Activated T-helper 17 cell treated with anti-CD3 and anti-CD28 coated beads, Interleukin-2, amount 50 U/mL, for 72 hours (primary cell): ENCODE data around the gene AEN. TPM values are rescaled to one million over a fixed set of nuclear protein-coding genes. Genes with fewer than 3 reads are reported as not detected.

ENCODE experiments used
- ATAC-seq: fragments of 150-1000 bp; cut with Tn5 transposase; replicated peaks from 2 replicates; pipeline ENCODE4 v1.10.0; 2021; ENCODE audit warnings: mild to moderate bottlenecking, moderate library complexity
- H3K27ac Mint-ChIP-seq: one replicate; pipeline ENCODE4 v1.8.0; 2022; ENCODE audit warnings: mixed read lengths
- H3K27me3 Mint-ChIP-seq: one replicate; pipeline ENCODE4 v1.8.0; 2022; ENCODE audit warnings: mixed read lengths
- H3K36me3 Mint-ChIP-seq: one replicate; pipeline ENCODE4 v1.8.0; 2022; ENCODE audit warnings: low read depth, mild to moderate bottlenecking, mixed read lengths
- H3K4me1 Mint-ChIP-seq: one replicate; pipeline ENCODE4 v1.8.0; 2022; ENCODE audit warnings: mixed read lengths
- H3K4me3 Mint-ChIP-seq: one replicate; pipeline ENCODE4 v1.8.0; 2022; ENCODE audit warnings: mild to moderate bottlenecking, mixed read lengths
- H3K9me3 Mint-ChIP-seq: one replicate; pipeline ENCODE4 v1.8.0; 2022; ENCODE audit warnings: mixed read lengths
- total RNA-seq, 2 donors: library from RNA; stranded (reverse); gene quantifications; one replicate each; pipeline ENCODE4 v1.2.3, GENCODE V29; 2022

The AEN gene
- total RNA-seq, 2 donors from 2014 or later = 43.6 to 53.8 TPM

- peak; percentile 13 for ATAC-seq
- H3K4me3 Mint-ChIP-seq = no peak overlapping the region
- peaks cover 15% of the 10 kb centered on the region for H3K36me3 Mint-ChIP-seq
- no peak overlapping the region for H3K27ac Mint-ChIP-seq
- H3K9me3 Mint-ChIP-seq = no peaks in the 10 kb centered on the region
- H3K27me3 Mint-ChIP-seq = no peaks in the 10 kb centered on the region
- H3K4me1 Mint-ChIP-seq = peaks cover 13% of the 10 kb centered on the region
These were observed 35.7 kb downstream of the AEN start for GRCh38 chr15:88656760-88657221.

- H3K27ac Mint-ChIP-seq = no peak overlapping the region
These were observed 36.4 kb downstream of the AEN start for GRCh38 chr15:88657326-88658069.

GRCh38 chr15:88658070-88658965, 37.2 kb downstream of the AEN start:
- H3K4me1 Mint-ChIP-seq = peaks cover 6% of the 10 kb centered on the region
- no peak overlapping the region for H3K27ac Mint-ChIP-seq
- H3K27me3 Mint-ChIP-seq = no peaks in the 10 kb centered on the region
- ATAC-seq = no peak
- no peak overlapping the region for H3K4me3 Mint-ChIP-seq
- H3K9me3 Mint-ChIP-seq = no peaks in the 10 kb centered on the region
- peaks cover 9% of the 10 kb centered on the region for H3K36me3 Mint-ChIP-seq

More at GRCh38 chr15:88657326-88658069, 36.4 kb downstream of the AEN start:
- no peak overlapping the region for H3K4me3 Mint-ChIP-seq
- ATAC-seq = peak; percentile 29
- no peaks in the 10 kb centered on the region for H3K27me3 Mint-ChIP-seq
- H3K9me3 Mint-ChIP-seq = no peaks in the 10 kb centered on the region
- H3K36me3 Mint-ChIP-seq = peaks cover 14% of the 10 kb centered on the region
- peaks cover 13% of the 10 kb centered on the region for H3K4me1 Mint-ChIP-seq

GRCh38 chr15:88658972-88659931, 38.1 kb downstream of the AEN start:
- peaks cover 9% of the 10 kb centered on the region for H3K36me3 Mint-ChIP-seq
- ATAC-seq = peak; percentile 67
- no peaks in the 10 kb centered on the region for H3K9me3 Mint-ChIP-seq
- H3K27ac Mint-ChIP-seq = peak overlapping the region; percentile 8
- no peaks in the 10 kb centered on the region for H3K27me3 Mint-ChIP-seq
- H3K4me3 Mint-ChIP-seq = no peak overlapping the region
- peaks cover 8% of the 10 kb centered on the region for H3K4me1 Mint-ChIP-seq

GRCh38 chr15:88661041-88661700, 40.0 kb downstream of the AEN start:
- no peak overlapping the region for H3K4me3 Mint-ChIP-seq
- no peaks in the 10 kb centered on the region for H3K9me3 Mint-ChIP-seq
- no peaks in the 10 kb centered on the region for H3K27me3 Mint-ChIP-seq
- no peak overlapping the region for H3K27ac Mint-ChIP-seq
- H3K4me1 Mint-ChIP-seq = peaks cover 7% of the 10 kb centered on the region
- H3K36me3 Mint-ChIP-seq = no peaks in the 10 kb centered on the region
- ATAC-seq = no peak

- Mint-ChIP-seq H3K4me1 (peaks cover 7% of the 10 kb centered on the region), H3K36me3 (no peaks in the 10 kb centered on the region), H3K4me3 (no peak overlapping the region), H3K27ac (no peak overlapping the region), H3K9me3 (no peaks in the 10 kb centered on the region), H3K27me3 (no peaks in the 10 kb centered on the region)
- no peak for ATAC-seq
These were observed 40.8 kb downstream of the AEN start for GRCh38 chr15:88661761-88662556.

GRCh38 chr15:88663141-88663621, 42.0 kb downstream of the AEN start:
- Mint-ChIP-seq H3K4me3 (no peak overlapping the region), H3K9me3 (no peaks in the 10 kb centered on the region), H3K27ac (no peak overlapping the region), H3K36me3 (no peaks in the 10 kb centered on the region), H3K4me1 (peaks cover 7% of the 10 kb centered on the region), H3K27me3 (no peaks in the 10 kb centered on the region)
- ATAC-seq = no peak

GRCh38 chr15:88664151-88664778, 43.1 kb downstream of the AEN start:
- Mint-ChIP-seq H3K4me3 (no peak overlapping the region), H3K36me3 (no peaks in the 10 kb centered on the region), H3K9me3 (no peaks in the 10 kb centered on the region), H3K4me1 (peaks cover 7% of the 10 kb centered on the region), H3K27ac (peak overlapping the region; percentile 64), H3K27me3 (peaks cover 7% of the 10 kb centered on the region)
- ATAC-seq = peak; percentile 80

- Mint-ChIP-seq H3K27ac (no peak overlapping the region), H3K36me3 (no peaks in the 10 kb centered on the region), H3K9me3 (no peaks in the 10 kb centered on the region), H3K4me1 (no peaks in the 10 kb centered on the region), H3K27me3 (peaks cover 21% of the 10 kb centered on the region), H3K4me3 (no peak overlapping the region)
- no peak for ATAC-seq
These were observed 53.5 kb downstream of the AEN start for GRCh38 chr15:88674661-88675060.

- H3K4me1 Mint-ChIP-seq = no peaks in the 10 kb centered on the region
- no peak overlapping the region for H3K4me3 Mint-ChIP-seq
- no peaks in the 10 kb centered on the region for H3K36me3 Mint-ChIP-seq
- H3K9me3 Mint-ChIP-seq = no peaks in the 10 kb centered on the region
- ATAC-seq = no peak
- H3K27ac Mint-ChIP-seq = no peak overlapping the region
- H3K27me3 Mint-ChIP-seq = peaks cover 14% of the 10 kb centered on the region
These were observed 57.6 kb downstream of the AEN start for GRCh38 chr15:88678755-88679154.

- no peaks in the 10 kb centered on the region for H3K4me1 Mint-ChIP-seq
- no peaks in the 10 kb centered on the region for H3K9me3 Mint-ChIP-seq
- H3K36me3 Mint-ChIP-seq = no peaks in the 10 kb centered on the region
- no peak overlapping the region for H3K27ac Mint-ChIP-seq
- peaks cover 14% of the 10 kb centered on the region for H3K27me3 Mint-ChIP-seq
- no peak overlapping the region for H3K4me3 Mint-ChIP-seq
- no peak for ATAC-seq
These were observed 59.3 kb downstream of the AEN start for GRCh38 chr15:88680241-88681001.

- ATAC-seq = no peak
- H3K36me3 Mint-ChIP-seq = no peaks in the 10 kb centered on the region
- peaks cover 16% of the 10 kb centered on the region for H3K27me3 Mint-ChIP-seq
- H3K27ac Mint-ChIP-seq = no peak overlapping the region
- H3K4me3 Mint-ChIP-seq = no peak overlapping the region
- H3K9me3 Mint-ChIP-seq = no peaks in the 10 kb centered on the region
- H3K4me1 Mint-ChIP-seq = no peaks in the 10 kb centered on the region
These were observed 60.6 kb downstream of the AEN start for GRCh38 chr15:88681610-88682221.
